NCI-H2107 (cell line): ENCODE data around the gene STAMBPL1.

Experiments
- DNase-seq: peaks from one replicate; lab custom pipeline; 2025; lab: John Stamatoyannopoulos, UW

STAMBPL1 gene

GRCh38 chr10:88952647-88953111 lies 72.6 kb downstream of the STAMBPL1 start, which contains the start of gene ACTA2:
ACTA2 (minus strand) TSS chr10:88952773; CDS start chr10:88948930, 3,843 bp downstream.
- no peak for DNase-seq

GRCh38 chr10:88953662-88954061 lies 73.6 kb downstream of the STAMBPL1 start:
- no peak for DNase-seq

GRCh38 chr10:88954458-88955083 lies 74.5 kb downstream of the STAMBPL1 start:
- no peak for DNase-seq

GRCh38 chr10:88957381-88957780 lies 77.3 kb downstream of the STAMBPL1 start:
- DNase-seq: no peak

- DNase-seq: no peak
Observed at GRCh38 chr10:88958721-88959120, 78.7 kb downstream of the STAMBPL1 start.

- no peak for DNase-seq
Observed at GRCh38 chr10:88960802-88961201, 80.8 kb downstream of the STAMBPL1 start.

GRCh38 chr10:88961266-88961665 lies 81.2 kb downstream of the STAMBPL1 start:
- DNase-seq: no peak

GRCh38 chr10:88962336-88962735 lies 82.3 kb downstream of the STAMBPL1 start:
- no peak for DNase-seq

- no peak for DNase-seq
Observed at GRCh38 chr10:88963318-88963717, 83.3 kb downstream of the STAMBPL1 start.

- no peak for DNase-seq
Observed at GRCh38 chr10:88964360-88964759, 84.3 kb downstream of the STAMBPL1 start.

GRCh38 chr10:88964869-88965415 lies 84.9 kb downstream of the STAMBPL1 start:
- no peak for DNase-seq

- DNase-seq: no peak
Observed at GRCh38 chr10:88966797-88967196, 86.8 kb downstream of the STAMBPL1 start.

- no peak for DNase-seq
Observed at GRCh38 chr10:88968391-88968790, 88.3 kb downstream of the STAMBPL1 start.

GRCh38 chr10:88971221-88972061 lies 91.4 kb downstream of the STAMBPL1 start:
- no peak for DNase-seq
